Common myeloid progenitor, CD34-positive (primary cell): ENCODE measurements around the gene MYO1C.
"Not testable (repeated sequence)": the region's sequence is repeated elsewhere in the genome, so short reads cannot be mapped to it uniquely, and the experiment has no call there.

Experiments used
- CTCF ChIA-PET: fragments of 350-600 bp; sonication (Branson Sonifier 250); formaldehyde crosslinking; loops from one replicate; lab custom pipeline; 2021; ENCODE audit warnings: antibody characterized with exemption; lab: Charles Lee
- POLR2A ChIA-PET: fragments of 350-600 bp; sonication (Branson Sonifier 250); formaldehyde crosslinking; loops from one replicate; lab custom pipeline; 2021; ENCODE audit warnings: antibody characterized with exemption; lab: Charles Lee
- DNase-seq, 3 donors: peaks; one replicate each; pipeline versions ENCODE4 v3.0.0 to v3.0.0-alpha.2; 2013
- H3K27ac ChIP-seq, 2 experiments: 1 replicate in 1 of 2; 2 replicates in 1 of 2; pipeline ENCODE4 v1.7.0; 2013; ENCODE audit warnings: inconsistent platforms in 2 of 2, low read length in 2 of 2, mild to moderate bottlenecking in 2 of 2, low read depth in 1 of 2, moderate library complexity in 1 of 2; ENCODE audit not compliant: severe bottlenecking in 2 of 2, insufficient read depth in 1 of 2, poor library complexity in 1 of 2
- H3K27me3 ChIP-seq, 5 experiments: replicated peaks in 2 of 5; 1 replicate in 3 of 5; 2 replicates in 2 of 5; pipeline versions ENCODE4 v1.6.1 to v1.7.0; 2013; ENCODE audit warnings: low read length in 4 of 5, mild to moderate bottlenecking in 2 of 5, moderate library complexity in 2 of 5, inconsistent platforms in 1 of 5; ENCODE audit not compliant: insufficient read depth in 5 of 5, control insufficient read depth in 4 of 5
- H3K36me3 ChIP-seq, 4 experiments: 1 replicate in 2 of 4; 2 replicates in 2 of 4; pipeline versions ENCODE4 v1.6.1 to v1.7.0; 2013; ENCODE audit warnings: low read length in 3 of 4, control low read depth in 1 of 4, mild to moderate bottlenecking in 1 of 4; ENCODE audit not compliant: control insufficient read depth in 4 of 4, insufficient read depth in 4 of 4
- H3K4me1 ChIP-seq, 4 experiments: 1 replicate in 3 of 4; 2 replicates in 1 of 4; pipeline versions ENCODE4 v1.6.1 to v1.7.1; 2013; ENCODE audit warnings: low read length in 3 of 4, mild to moderate bottlenecking in 3 of 4, control low read depth in 1 of 4, inconsistent platforms in 1 of 4, moderate library complexity in 1 of 4; ENCODE audit not compliant: control insufficient read depth in 4 of 4, insufficient read depth in 4 of 4; ENCODE audit errors: control extremely low read depth in 1 of 4
- H3K4me3 ChIP-seq, 7 experiments: 1 replicate in 4 of 7; 2 replicates in 3 of 7; pipeline versions ENCODE4 v1.5.1 to v1.7.0; 2013; ENCODE audit warnings: mild to moderate bottlenecking in 7 of 7, low read length in 6 of 7, moderate library complexity in 6 of 7, inconsistent platforms in 2 of 7, low read depth in 2 of 7, control low read depth in 1 of 7; ENCODE audit not compliant: insufficient read depth in 4 of 7, control insufficient read depth in 1 of 7; ENCODE audit errors: extremely low read depth in 1 of 7
- H3K9me3 ChIP-seq, 5 experiments: 1 replicate in 4 of 5; 2 replicates in 1 of 5; pipeline versions ENCODE4 v1.6.1 to v1.7.1; 2013; ENCODE audit warnings: low read length in 4 of 5, mild to moderate bottlenecking in 2 of 5, inconsistent platforms in 1 of 5, low read depth in 1 of 5, moderate library complexity in 1 of 5; ENCODE audit not compliant: control insufficient read depth in 4 of 5, insufficient read depth in 2 of 5; ENCODE audit errors: control extremely low read depth in 1 of 5
- WGBS: methylation state at CpG from one replicate; pipeline ENCODE4 v1.1.5; 2013; ENCODE audit not compliant: insufficient coverage; 5-methylcytosine and 5-hydroxymethylcytosine counted together

MYO1C gene

DNA sequence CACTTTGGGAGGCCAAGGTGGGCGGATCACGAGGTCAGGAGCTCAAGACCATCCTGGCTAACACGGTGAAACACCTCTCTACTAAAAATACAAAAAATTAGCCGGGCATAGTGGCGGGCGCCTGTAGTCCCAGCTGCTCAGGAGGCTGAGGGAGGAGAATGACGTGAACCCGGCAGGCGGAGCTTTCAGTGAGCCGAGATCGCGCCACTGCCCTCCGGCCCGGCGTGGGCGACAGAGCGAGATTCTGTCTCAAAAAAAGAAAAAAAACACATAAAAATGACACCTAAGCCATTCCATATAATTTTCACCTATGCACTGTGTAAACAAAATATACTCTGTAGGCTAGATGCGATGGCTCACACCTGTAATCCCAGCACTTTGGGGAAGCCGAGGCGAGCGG lies 42.2 kb downstream of the MYO1C start:
- CTCF ChIA-PET = interaction anchor here (0.9 to 1.6 kb wide), 3 partner anchors 27 to 84 kb away, joined by 3 to 5 read pairs (median 3); partner anchors contain the start of gene INPP5K
- H3K9me3 ChIP-seq, H3K27ac ChIP-seq, H3K27me3 ChIP-seq, H3K4me3 ChIP-seq, DNase-seq: not testable (repeated sequence)
- POLR2A ChIA-PET = interaction anchor here (1.7 kb wide), 1 partner anchor 13 kb away, joined by 4 read pairs; no protein-coding TSS in a partner anchor
- Histone ChIP-seq H3K4me1 (peaks cover 13 to 23% (median 20%) of the 10 kb centered on the region in 4 experiments), H3K36me3 (peaks cover 4 to 24% (median 6%) of the 10 kb centered on the region in 4 experiments)
- WGBS = 97% methylated on average over 3 of the region's 21 CpGs

DNA sequence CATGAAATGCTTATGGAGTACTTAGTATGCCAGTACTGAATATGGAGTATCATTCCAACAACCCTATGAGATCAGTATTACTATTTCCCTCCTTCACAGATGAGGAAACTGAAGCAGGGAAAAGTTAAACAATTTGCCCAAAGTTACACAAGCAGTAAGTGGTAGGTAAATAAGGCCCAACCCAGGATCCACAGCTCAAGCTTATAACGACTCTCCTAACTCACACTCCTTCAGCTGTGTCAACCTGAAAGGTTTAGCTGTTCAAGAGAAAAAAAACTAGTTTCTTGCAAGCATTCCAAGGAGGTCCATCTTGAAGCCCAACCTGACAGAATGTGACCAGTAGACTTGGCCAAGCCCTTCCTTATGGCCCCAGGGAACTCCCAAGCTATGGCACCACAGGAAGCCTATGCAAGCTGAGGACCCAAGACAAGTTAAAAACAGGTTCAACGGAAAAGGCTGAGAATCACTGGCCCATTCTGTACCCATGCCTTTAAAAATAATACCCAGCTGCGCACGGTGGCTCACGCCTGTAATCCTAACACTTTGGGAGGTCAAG lies 43.0 kb downstream of the MYO1C start:
- ChIA-PET POLR2A (interaction anchor here (1.1 to 1.7 kb wide), 2 partner anchors 14 to 70 kb away, joined by 3 to 4 read pairs; no protein-coding TSS in a partner anchor), CTCF (interaction anchor here (0.9 to 1.1 kb wide), 2 partner anchors 26 to 67 kb away, joined by 3 read pairs; partner anchors contain the start of gene INPP5K)
- no peak overlapping the region for H3K4me3 ChIP-seq
- peaks cover 4 to 23% (median 6%) of the 10 kb centered on the region in 4 experiments for H3K36me3 ChIP-seq
- H3K4me1 ChIP-seq = peaks cover 8 to 16% (median 13%) of the 10 kb centered on the region in 4 experiments
- no peaks in the 10 kb centered on the region for H3K27me3 ChIP-seq
- no peak for DNase-seq
- 100% methylated on average over 1 of the region's 5 CpGs for WGBS
- H3K27ac ChIP-seq = no peak overlapping the region
- no peaks in the 10 kb centered on the region for H3K9me3 ChIP-seq

DNA sequence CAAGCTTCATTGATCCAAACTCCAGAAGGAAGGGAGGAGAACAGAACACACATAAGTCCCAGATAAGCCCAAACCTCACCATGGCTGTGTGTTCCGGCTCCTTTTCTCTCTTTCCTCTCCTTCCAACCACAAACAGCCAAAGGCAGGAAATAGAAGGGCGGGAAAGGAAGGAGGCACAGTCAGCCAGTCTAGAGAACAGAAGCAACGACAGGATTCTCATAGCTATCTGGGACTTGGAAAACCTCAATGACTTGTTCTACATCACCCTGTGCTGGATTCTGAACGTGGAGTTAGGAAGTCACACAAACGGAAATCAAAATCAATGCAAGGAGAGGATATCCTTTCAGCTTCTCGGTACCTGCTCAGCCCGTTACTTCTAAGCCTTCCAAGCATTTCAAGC lies 45.4 kb downstream of the MYO1C start:
- peaks cover 0 to 13% (median 4%) of the 10 kb centered on the region in 4 experiments for H3K36me3 ChIP-seq
- ChIA-PET CTCF (interaction anchor here (0.7 to 1.5 kb wide), 9 partner anchors 8 to 82 kb away, joined by 3 to 5 read pairs (median 3); no protein-coding TSS in a partner anchor), POLR2A (interaction anchor here (1.0 kb wide), 1 partner anchor 8 kb away, joined by 4 read pairs; no protein-coding TSS in a partner anchor)
- H3K4me3 ChIP-seq = peak overlapping the region in 3 of 7 experiments; percentile 30 to 53 (median 32)
- no peak overlapping the region for H3K27ac ChIP-seq
- WGBS = 0% methylated on average over 6 of the region's 7 CpGs
- H3K4me1 ChIP-seq = peaks cover 6 to 13% (median 9%) of the 10 kb centered on the region in 4 experiments
- peak in 2 of 3 donors; percentile 18 to 30 for DNase-seq
- H3K9me3 ChIP-seq = no peaks in the 10 kb centered on the region
- H3K27me3 ChIP-seq = no peaks in the 10 kb centered on the region

DNA sequence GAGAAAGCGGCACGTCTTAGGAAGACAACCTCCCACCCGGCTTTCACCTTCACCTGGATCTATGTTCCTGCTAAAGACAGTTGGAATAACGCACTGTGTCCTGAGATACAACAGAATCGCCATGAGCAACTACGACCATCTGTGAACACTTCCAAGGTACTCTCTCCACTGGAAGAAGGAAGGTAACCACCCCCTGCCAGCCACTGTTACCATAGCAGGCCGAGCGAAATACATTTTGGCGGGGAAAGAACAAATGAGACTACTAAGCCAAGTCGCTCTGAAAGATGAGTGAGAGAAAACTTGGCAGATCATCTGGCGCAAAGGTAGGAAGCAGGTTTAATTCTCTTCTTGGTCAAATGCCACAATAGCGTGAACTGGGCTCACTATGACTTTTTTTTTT lies 46.3 kb downstream of the MYO1C start:
- Histone ChIP-seq H3K9me3 (no peaks in the 10 kb centered on the region), H3K27me3 (no peaks in the 10 kb centered on the region), H3K27ac (no peak overlapping the region), H3K4me1 (peaks cover 6 to 13% (median 9%) of the 10 kb centered on the region in 4 experiments), H3K4me3 (no peak overlapping the region), H3K36me3 (peaks cover 0 to 9% (median 4%) of the 10 kb centered on the region in 4 experiments)
- ChIA-PET POLR2A (interaction anchor here (1.0 kb wide), 1 partner anchor 8 kb away, joined by 4 read pairs; no protein-coding TSS in a partner anchor), CTCF (interaction anchor here (1.0 to 1.4 kb wide), 5 partner anchors 8 to 80 kb away, joined by 3 to 4 read pairs (median 3); no protein-coding TSS in a partner anchor)
- DNase-seq = peak in 2 of 3 donors; percentile 40 to 47
- 98% methylated on average over 11 of the region's 12 CpGs for WGBS

DNA sequence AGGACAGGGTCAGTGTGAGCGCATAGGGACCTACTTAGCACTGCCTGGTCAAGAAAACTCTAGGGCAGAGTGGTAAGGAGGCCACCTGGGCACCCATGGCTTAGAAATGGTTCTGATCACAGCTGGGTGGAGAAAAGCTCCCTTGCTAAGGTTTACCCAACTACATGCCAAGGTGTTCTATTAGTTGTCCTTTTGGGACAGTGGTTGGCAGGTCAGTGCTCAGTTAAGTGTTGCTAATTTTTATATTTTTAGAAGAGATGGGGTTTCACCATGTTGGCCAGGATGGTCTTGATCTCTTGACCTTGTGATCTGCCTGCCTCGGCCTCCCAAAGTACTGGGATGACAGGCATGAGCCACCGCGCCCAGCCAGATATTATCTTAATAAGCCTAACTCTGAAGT lies 46.8 kb downstream of the MYO1C start:
- H3K9me3 ChIP-seq, H3K4me3 ChIP-seq, DNase-seq, POLR2A ChIA-PET, H3K27ac ChIP-seq, H3K27me3 ChIP-seq: not testable (repeated sequence)
- H3K4me1 ChIP-seq = peaks cover 6 to 13% (median 9%) of the 10 kb centered on the region in 4 experiments
- CTCF ChIA-PET = interaction anchor here (0.6 to 1.4 kb wide), 2 partner anchors 10 to 59 kb away, joined by 3 to 4 read pairs; no protein-coding TSS in a partner anchor
- peaks cover 0 to 13% (median 4%) of the 10 kb centered on the region in 4 experiments for H3K36me3 ChIP-seq
- WGBS = 85% methylated on average over 4 of the region's 4 CpGs

DNA sequence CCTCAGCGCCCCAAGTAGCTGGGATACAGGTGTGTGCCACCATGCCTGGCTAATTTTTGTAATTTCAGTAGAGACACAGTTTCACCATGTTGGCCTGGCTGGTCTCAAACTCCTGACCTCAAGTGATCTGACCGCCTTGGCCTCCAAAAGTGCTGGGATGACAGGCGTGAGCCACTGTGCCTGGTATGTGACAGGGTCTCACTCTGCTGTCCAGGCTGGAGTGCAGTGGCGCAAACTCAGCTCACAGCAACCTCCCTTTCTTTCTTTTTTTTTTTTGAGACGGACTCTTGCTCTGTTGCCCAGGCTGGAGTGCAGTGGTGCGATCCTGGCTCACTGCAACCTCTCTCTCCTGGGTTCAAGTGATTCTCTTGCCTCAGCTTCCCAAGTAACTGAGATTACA lies 49.8 kb downstream of the MYO1C start:
- H3K4me3 ChIP-seq, H3K9me3 ChIP-seq, DNase-seq, H3K27me3 ChIP-seq, H3K27ac ChIP-seq, CTCF ChIA-PET: not testable (repeated sequence)
- peaks cover 6 to 18% (median 8%) of the 10 kb centered on the region in 4 experiments for H3K4me1 ChIP-seq
- POLR2A ChIA-PET = interaction anchor here (1.2 kb wide), 1 partner anchor 26 kb away, joined by 3 read pairs; no protein-coding TSS in a partner anchor
- WGBS = 95% methylated on average over 4 of the region's 6 CpGs
- H3K36me3 ChIP-seq = peaks cover 0 to 13% (median 2%) of the 10 kb centered on the region in 4 experiments
